Measurements from ENCODE around the gene STT3A.

Gene STT3A

DNA sequence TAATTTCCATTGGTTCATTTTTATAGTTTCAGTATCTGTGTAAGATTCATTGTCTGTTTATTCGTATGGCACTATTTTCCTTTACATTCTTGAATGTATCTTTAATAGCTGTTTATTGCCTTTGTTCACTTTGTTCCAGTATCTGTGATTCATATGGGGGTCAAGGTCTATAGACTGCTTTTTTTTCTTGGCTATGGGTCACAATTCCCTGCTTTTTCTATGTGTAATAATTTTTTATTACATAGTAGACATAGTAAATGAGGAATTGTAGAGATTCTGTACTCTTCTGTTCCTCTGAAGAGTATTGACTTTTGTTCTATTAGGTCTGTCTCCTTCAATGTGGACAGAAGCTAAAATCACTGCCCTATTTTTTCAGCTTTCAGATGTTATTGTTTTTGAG is 77.5 kb downstream of the STT3A start:
- no peak for DNase-seq

GRCh38 chr11:125671561-125671960 is 78.9 kb downstream of the STT3A start:
- DNase-seq, result no peak

Data from islet precursor cell (in vitro differentiated cells).